GM12878 (cell line): ENCODE measurements around the gene WDR13. TPM values are rescaled to one million over a fixed set of nuclear protein-coding genes. Genes with fewer than 3 reads are reported as not detected.

ENCODE experiments used
- ATAC-seq: fragments of 200-7000 bp; cut with Tn5 transposase; 3 replicates; pipeline ENCODE4 v1.9.1; 2020; ENCODE audit warnings: mild to moderate bottlenecking, moderate library complexity
- BruUV-seq: library from RNA; stranded (reverse); fragments of 400-500 nt; replicated peaks from 2 replicates; lab custom pipeline; 2021; lab: Mats Ljungman, UMichigan
- CTCF ChIA-PET: fragments of 300-600 bp; sonication (Branson Sonifier 250); formaldehyde crosslinking; extraction: SDS; loops from one replicate; lab custom pipeline; 2021; ENCODE audit warnings: inconsistent platforms; lab: Yijun Ruan, JAX
- POLR2A ChIA-PET: fragments of 350-600 bp; formaldehyde crosslinking; extraction: SDS; loops from one replicate; lab custom pipeline; 2021; ENCODE audit warnings: inconsistent platforms; lab: Charles Lee
- RAD21 ChIA-PET: fragments of 300-600 bp; sonication (Branson Sonifier 250); formaldehyde crosslinking; loops from one replicate; lab custom pipeline; 2023; ENCODE audit warnings: antibody characterized with exemption; ENCODE audit not compliant: unreplicated experiment; lab: Charles Lee
- SMC1A ChIA-PET: fragments of 300-600 bp; sonication (Branson Sonifier 250); formaldehyde crosslinking; loops from one replicate; lab custom pipeline; 2023; ENCODE audit not compliant: unreplicated experiment, uncharacterized antibody; lab: Charles Lee
- DNase-seq: peaks from one replicate; pipeline ENCODE4 v3.0.0-alpha.2; 2011; ENCODE audit warnings: low read depth, low spot score
- FAIRE-seq: peaks from 3 replicates; lab custom pipeline; 2011; peaks lifted over from hg19 to GRCh38; lab: Jason Lieb, UNC
- H2AFZ ChIP-seq: 2 replicates; pipeline ENCODE4 v1.6.0; 2011; ENCODE audit warnings: low read depth, low read length, control low read depth; ENCODE audit not compliant: control insufficient read depth
- H3K27ac ChIP-seq: 2 replicates; pipeline ENCODE4 v1.5.1; 2011; ENCODE audit warnings: control low read depth; ENCODE audit not compliant: control insufficient read depth, insufficient read depth
- H3K27me3 ChIP-seq, 2 experiments: replicated peaks in 1 of 2; 2 replicates each; pipeline versions ENCODE4 v1.6.0 to v1.6.1; 2011; ENCODE audit warnings: low read length in 1 of 2; ENCODE audit not compliant: control insufficient read depth in 2 of 2, insufficient read depth in 2 of 2
- H3K36me3 ChIP-seq, 2 experiments: 2 replicates each; pipeline ENCODE4 v1.5.1; 2011; ENCODE audit warnings: low read length in 1 of 2; ENCODE audit not compliant: control insufficient read depth in 2 of 2, insufficient read depth in 2 of 2
- H3K4me1 ChIP-seq: 2 replicates; pipeline ENCODE4 v1.6.1; 2011; ENCODE audit warnings: mild to moderate bottlenecking, low read length, moderate library complexity, mixed read lengths; ENCODE audit not compliant: control insufficient read depth, insufficient read depth
- H3K4me2 ChIP-seq: 2 replicates; pipeline ENCODE4 v1.6.0; 2011; ENCODE audit warnings: control low read depth; ENCODE audit not compliant: control insufficient read depth, insufficient read depth
- H3K4me3 ChIP-seq: fragments of 200-600 bp; sonication (generic); 2 replicates; pipeline ENCODE4 v1.5.1; 2016
- H3K79me2 ChIP-seq: 2 replicates; pipeline ENCODE4 v1.6.0; 2011; ENCODE audit warnings: low read length; ENCODE audit not compliant: control insufficient read depth, insufficient read depth
- H3K9ac ChIP-seq: 2 replicates; pipeline ENCODE4 v1.8.0; 2011; ENCODE audit warnings: low read length, control low read depth, mixed read lengths; ENCODE audit not compliant: control insufficient read depth, insufficient read depth
- H3K9me3 ChIP-seq: replicated peaks from 3 replicates; pipeline ENCODE4 v1.5.1; 2011; ENCODE audit warnings: mild to moderate bottlenecking, low read length; ENCODE audit not compliant: control insufficient read depth, insufficient read depth
- H4K20me1 ChIP-seq: 2 replicates; pipeline ENCODE4 v1.6.0; 2011; ENCODE audit not compliant: control insufficient read depth, insufficient read depth
- ASH2L ChIP-seq: fragments of 300-600, 200-600 bp; sonication (generic); IDR thresholded peaks from 2 replicates; pipeline ENCODE4 v1.6.1; 2017; ENCODE audit warnings: low read depth, mild to moderate bottlenecking, borderline replicate concordance
- EED ChIP-seq: sonication (generic); IDR thresholded peaks from 2 replicates; pipeline ENCODE4 v1.6.1; 2016; ENCODE audit warnings: antibody characterized with exemption, low read depth
- GABPA ChIP-seq: IDR thresholded peaks from 2 replicates; pipeline ENCODE4 v1.6.1; 2014; ENCODE audit warnings: antibody characterized with exemption, low read depth, mild to moderate bottlenecking, inconsistent platforms
- HDGF ChIP-seq: fragments of 450-650 bp; IDR thresholded peaks from 2 replicates; pipeline ENCODE4 v1.6.1; 2016; ENCODE audit warnings: antibody characterized with exemption
- KDM1A ChIP-seq: fragments of 200-600 bp; sonication (generic); IDR thresholded peaks from 2 replicates; pipeline ENCODE4 v1.6.1; 2016; ENCODE audit warnings: borderline replicate concordance
- NBN ChIP-seq: fragments of 450-650 bp; IDR thresholded peaks from 2 replicates; pipeline ENCODE4 v1.6.1; 2016
- NFIC ChIP-seq: IDR thresholded peaks from 2 replicates; pipeline ENCODE4 v1.6.1; 2012; ENCODE audit warnings: low read depth, mild to moderate bottlenecking, inconsistent platforms, low read length, moderate library complexity
- NFYA ChIP-seq: IDR thresholded peaks from 2 replicates; pipeline ENCODE4 v1.6.1; 2011; ENCODE audit warnings: low read depth, mild to moderate bottlenecking, low read length, improper control_type of control experiment, borderline replicate concordance
- NR2C1 ChIP-seq: fragments of 450-650 bp; IDR thresholded peaks from 2 replicates; pipeline ENCODE4 v1.6.1; 2017; ENCODE audit warnings: antibody characterized with exemption, mild to moderate bottlenecking, moderate library complexity
- TBL1XR1 ChIP-seq: IDR thresholded peaks from 2 replicates; pipeline ENCODE4 v1.6.1; 2012; ENCODE audit warnings: low read depth, low read length, improper control_type of control experiment
- TCF3 ChIP-seq: IDR thresholded peaks from 2 replicates; pipeline ENCODE4 v1.6.1; 2012; ENCODE audit warnings: low read depth, mild to moderate bottlenecking, low read length, borderline replicate concordance; ENCODE audit not compliant: insufficient read depth
- ZBTB4 ChIP-seq: fragments of 450-650 bp; formaldehyde crosslinking; IDR thresholded peaks from 2 replicates; pipeline ENCODE4 v1.4.0; 2022; ENCODE audit warnings: mild to moderate bottlenecking, moderate library complexity
- ZNF274 ChIP-seq: IDR thresholded peaks from one replicate; pipeline ENCODE4 v1.8.0; 2011; ENCODE audit not compliant: insufficient read length, insufficient read depth
- WGBS: methylation state at CpG from one replicate; pipeline ENCODE4 v1.1.6; 2016; ENCODE audit warnings: low lambda C conversion rate; ENCODE audit not compliant: insufficient replicate concordance, insufficient coverage; ENCODE audit errors: missing lambda C conversion rate; 5-methylcytosine and 5-hydroxymethylcytosine counted together
- in situ Hi-C: fragments of 300-500 bp; cut with MboI; formaldehyde crosslinking; loops from 9 replicates; pipeline ENCODE4 v1.14.3; 2018; ENCODE audit warnings: mixed read lengths
- intact Hi-C: fragments of 100-400 bp; cut with micrococcal nuclease; formaldehyde crosslinking; loops from one replicate; pipeline ENCODE4 v1.14.2; 2022; ENCODE audit not compliant: unreplicated experiment
- polyA plus RNA-seq, 11 experiments: library from polyadenylated mRNA; depleted of rRNA in 4 of 11; unstranded in 6 of 11; stranded (reverse) in 5 of 11; fragments of >200 nt; fragmentation: Nextera tagmentation in 4 of 11; fragmentation: Illumina TruSeq in 1 of 11; extraction: Ambion mirVana in 4 of 11; extraction: Trizol in 1 of 11; gene quantifications; 1 replicate in 1 of 11; 2 replicates in 10 of 11; pipeline versions ENCODE4 v1.2.1 to v1.2.3, GENCODE V29; 2011 to 2016; ENCODE audit warnings: inconsistent platforms in 2 of 11, missing spikeins in 2 of 11, low read depth in 1 of 11
- total RNA-seq, 4 experiments: library from RNA; depleted of rRNA in 3 of 4; stranded (reverse); fragments of >200 nt in 3 of 4; fragmentation: Illumina TruSeq in 1 of 4; extraction: Trizol in 1 of 4; gene quantifications; 2 replicates each; pipeline versions ENCODE4 v1.2.1 to v1.2.3, GENCODE V29; 2013 to 2021

Gene WDR13
- total and polyA plus RNA-seq, 10 of the 15 experiments (the other 5 are each of a cell fraction or from before 2014, with no cell fraction given), result 6.9 to 62.7 (median 28.9) TPM

- TF ChIP-seq TCF3 (no peak), GABPA (no peak), TBL1XR1 (no peak), NR2C1 (no peak), ZNF274 (no peak), HDGF (no peak), NFIC (no peak)
These were observed 39.0 kb upstream of the WDR13 start (continued) for GRCh38 chrX:48558271-48558670.

- POLR2A ChIA-PET, result no interaction called here
- no TSS peak for BruUV-seq
- WGBS, result 85% methylated on average over 24 of the region's 24 CpGs
These were observed 37.7 kb upstream of the WDR13 start for GRCh38 chrX:48559636-48560035.

More at GRCh38 chrX:48559636-48560035, 37.7 kb upstream of the WDR13 start:
- ATAC-seq, result no peak
- Histone ChIP-seq H3K27ac (no peak overlapping the region), H3K9me3 (no peaks in the 10 kb centered on the region; the same call in 2 of the 3 replicates)
- no peak for DNase-seq
- no peak for TF ChIP-seq ASH2L
- no peak for TF ChIP-seq ZBTB4
- no peak for TF ChIP-seq NFYA
- TF ChIP-seq NBN, result no peak
- TF ChIP-seq KDM1A, result no peak
- TF ChIP-seq EED, result no peak
- TF ChIP-seq, all 136 proteins: peak for 0
- Histone ChIP-seq H3K79me2 (no peaks in the 10 kb centered on the region), H4K20me1 (no peaks in the 10 kb centered on the region), H3K9ac (no peak overlapping the region), H3K4me1 (no peaks in the 10 kb centered on the region), H3K36me3 (peaks cover 0 to 5% of the 10 kb centered on the region in 2 experiments; a peak in 2 of 4 replicates), H3K4me2 (no peak overlapping the region), H3K4me3 (no peak overlapping the region), H3K27me3 (no peaks in the 10 kb centered on the region), H2AFZ (no peak overlapping the region)
- intact Hi-C loops, result no loop called here
- ChIA-PET CTCF (no interaction called here), RAD21 (no interaction called here), SMC1A (no interaction called here)
- in situ Hi-C loops, result no loop called here
- FAIRE-seq, result no peak
